HG03159 (cell line): ENCODE results near the gene GPC5.
"Not testable (repeated sequence)": the region's sequence is repeated elsewhere in the genome, so short reads cannot be mapped to it uniquely, and the experiment has no call there.

Source experiments
- ATAC-seq: cut with Tn5 transposase; IDR thresholded peaks from one replicate; pipeline ENCODE4 v1.9.1; 2021; ENCODE audit warnings: mild to moderate bottlenecking, moderate library complexity; ENCODE audit not compliant: unreplicated experiment

GPC5 gene

GRCh38 chr13:91398413-91399188 lies at the start of gene GPC5:
Gene GPC5 (plus strand): TSS chr13:91398621.
- ATAC-seq = peak; percentile 96

- ATAC-seq = peak; percentile 52
These were observed 49.5 kb upstream of the GPC5 start for GRCh38 chr13:91348906-91349435.

GRCh38 chr13:91349992-91350911 lies 48.2 kb upstream of the GPC5 start:
- ATAC-seq = no peak

GRCh38 chr13:91351123-91351522 lies 47.3 kb upstream of the GPC5 start:
- ATAC-seq = no peak

GRCh38 chr13:91351980-91352379 lies 46.4 kb upstream of the GPC5 start:
- no peak for ATAC-seq

GRCh38 chr13:91352891-91353290 lies 45.5 kb upstream of the GPC5 start:
- ATAC-seq = not testable (repeated sequence)

- no peak for ATAC-seq
These were observed 44.9 kb upstream of the GPC5 start for GRCh38 chr13:91353494-91353893.

- no peak for ATAC-seq
These were observed 43.2 kb upstream of the GPC5 start for GRCh38 chr13:91355099-91355825.

GRCh38 chr13:91355826-91356710 lies 42.4 kb upstream of the GPC5 start:
- no peak for ATAC-seq

- no peak for ATAC-seq
These were observed 41.4 kb upstream of the GPC5 start for GRCh38 chr13:91356919-91357612.

- ATAC-seq = no peak
These were observed 40.6 kb upstream of the GPC5 start for GRCh38 chr13:91357613-91358386.

GRCh38 chr13:91358387-91358782 lies 40.0 kb upstream of the GPC5 start:
- ATAC-seq = no peak

GRCh38 chr13:91359111-91359510 lies 39.3 kb upstream of the GPC5 start:
- no peak for ATAC-seq

- no peak for ATAC-seq
These were observed 38.8 kb upstream of the GPC5 start for GRCh38 chr13:91359631-91360030.

- no peak for ATAC-seq
These were observed 38.1 kb upstream of the GPC5 start for GRCh38 chr13:91360246-91360751.

- ATAC-seq = no peak
These were observed 36.6 kb upstream of the GPC5 start for GRCh38 chr13:91361755-91362271.

GRCh38 chr13:91362908-91363307 lies 35.5 kb upstream of the GPC5 start:
- ATAC-seq = no peak

- ATAC-seq = peak; percentile 48
These were observed 30.3 kb upstream of the GPC5 start for GRCh38 chr13:91368101-91368500.
